Thyroid gland (tissue), 4 donors: ENCODE measurements around the gene FRMD4B.

Experiments
- CTCF ChIP-seq, 6 experiments: fragments of 200-600 bp in 3 of 6; fragments of 450-650 bp in 3 of 6; sonication (generic) in 3 of 6; IDR thresholded peaks; one replicate each; pipeline ENCODE4 v1.5.1; 2016 to 2019; ENCODE audit warnings: antibody characterized with exemption in 6 of 6, mild to moderate bottlenecking in 2 of 6, inconsistent platforms in 1 of 6, moderate library complexity in 1 of 6
- POLR2A ChIP-seq, 2 donors: fragments of 450-650 bp; IDR thresholded peaks; one replicate each; pipeline ENCODE4 v1.6.1; 2017; ENCODE audit warnings: antibody characterized with exemption in 2 of 2, mild to moderate bottlenecking in 2 of 2, moderate library complexity in 1 of 2

- TF ChIP-seq CTCF (IDR thresholded peaks at IDR 0.05) (no peak), POLR2A (IDR thresholded peaks at IDR 0.05) (peak in 1 of 2 donors; percentile 25)
Observed at GRCh38 chr3:69368129-69368741, 17.7 kb downstream of the FRMD4B start.
